Measurements from ENCODE around the gene P2RX4. TPM values are rescaled to one million over a fixed set of nuclear protein-coding genes. Genes with fewer than 3 reads are reported as not detected.

The P2RX4 gene
- total and polyA plus RNA-seq, 2 of the 8 experiments (the other 6 are each of a cell fraction or from before 2014, with no cell fraction given), result 9.5 to 12.2 TPM

DNA sequence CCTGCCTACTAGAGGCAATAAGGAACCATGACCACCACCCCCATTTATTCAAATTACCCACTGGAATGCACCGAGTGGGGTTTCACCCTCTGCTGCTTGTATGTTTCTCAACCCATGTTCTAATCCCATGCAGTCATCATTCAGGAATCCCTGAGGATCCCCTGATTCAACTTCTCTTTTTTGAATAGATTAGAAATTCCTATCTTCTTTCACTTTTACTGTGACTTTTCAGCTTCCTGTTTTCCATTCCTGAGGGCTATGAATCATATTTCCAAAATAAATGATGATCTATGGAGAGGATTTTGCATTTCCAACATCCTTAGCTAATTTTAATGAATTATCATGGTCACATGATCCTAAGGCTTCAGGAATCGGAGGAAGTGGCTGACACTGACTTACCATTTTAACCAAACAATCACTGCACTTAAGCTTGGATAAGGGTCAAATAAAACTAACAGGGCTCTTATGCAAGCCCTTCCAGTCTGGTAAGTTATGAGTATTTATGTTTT is 19.4 kb upstream of the P2RX4 start:
- Histone ChIP-seq H3K4ac (replicated peaks; ENCODE audit: insufficient read length, low read depth, low read length) (no peak overlapping the region), H2BK5ac (ENCODE audit: low read depth, low read length) (no peak overlapping the region), H3K27me3 (replicated peaks in 1 of 4; ENCODE audit: control insufficient read depth in 3 of 4, extremely low read depth in 1 of 4, insufficient read depth in 3 of 4, low read length in 3 of 4) (no peaks in the 10 kb centered on the region), H2AK5ac (ENCODE audit: low read depth, low read length) (no peak overlapping the region), H2AFZ (ENCODE audit: low read length) (no peak overlapping the region), H3K56ac (replicated peaks; ENCODE audit: insufficient read length, low read depth, low read length) (no peak overlapping the region), H3K4me3 (ENCODE audit: extremely low read depth in 1 of 4, insufficient read depth in 2 of 4, low read depth in 3 of 4, low read length in 4 of 4) (no peak overlapping the region), H3K4me2 (ENCODE audit: insufficient read depth in 1 of 2, low read depth in 2 of 2, low read length in 2 of 2) (no peak overlapping the region), H3K9ac (replicated peaks in 1 of 4; ENCODE audit: extremely low read depth in 1 of 4, low read depth in 3 of 4, low read length in 3 of 4) (no peak overlapping the region), H3K23ac (ENCODE audit: insufficient read length) (no peak overlapping the region), H3K79me1 (ENCODE audit: low read depth, low read length) (no peaks in the 10 kb centered on the region), H2BK120ac (replicated peaks; ENCODE audit: low read depth, low read length) (no peak overlapping the region), H3K9me3 (ENCODE audit: insufficient read depth in 2 of 2, low read depth in 1 of 2, low read length in 1 of 2) (no peaks in the 10 kb centered on the region), H3K27ac (ENCODE audit: low read depth, low read length) (no peak overlapping the region), H3K14ac (ENCODE audit: insufficient read length) (no peak overlapping the region), H4K5ac (ENCODE audit: insufficient read length, low read depth, low read length) (no peak overlapping the region), H4K20me1 (replicated peaks in 1 of 2; ENCODE audit: control insufficient read depth in 1 of 2, insufficient read depth in 2 of 2, low read length in 2 of 2) (no peaks in the 10 kb centered on the region), H2BK20ac (ENCODE audit: low read length) (no peak overlapping the region), H3K18ac (ENCODE audit: extremely low read depth, low read length) (no peak overlapping the region), H2BK15ac (ENCODE audit: low read length) (no peak overlapping the region), H3K36me3 (ENCODE audit: control insufficient read depth in 2 of 4, insufficient read depth in 4 of 4, low read length in 3 of 4) (no peaks in the 10 kb centered on the region), H3K23me2 (ENCODE audit: low read depth, low read length) (no peaks in the 10 kb centered on the region), H4K8ac (ENCODE audit: extremely low read depth, insufficient read depth, low read length) (no peak overlapping the region), H3K4me1 (replicated peaks in 1 of 4; ENCODE audit: control insufficient read depth in 3 of 4, insufficient read depth in 4 of 4, low read length in 3 of 4) (no peaks in the 10 kb centered on the region), H4K91ac (replicated peaks; ENCODE audit: insufficient read length, low read length) (no peak overlapping the region), H2BK12ac (ENCODE audit: low read depth, low read length) (no peak overlapping the region), H3K79me2 (ENCODE audit: control insufficient read depth in 1 of 2, insufficient read depth in 2 of 2, low read length in 2 of 2) (no peaks in the 10 kb centered on the region)
- DNase-seq (ENCODE audit: low read depth in 1 of 2, low spot score in 2 of 2) (no peak), FAIRE-seq (no peak)
- ChIA-PET CTCF (ENCODE audit: partially characterized antibody) (interaction anchor here (0.6 to 1.6 kb wide), 6 partner anchors 10 to 914 kb away, joined by 3 read pairs; no protein-coding TSS in a partner anchor), POLR2A (ENCODE audit: partially characterized antibody) (no interaction called here)
- TF ChIP-seq RXRA (IDR thresholded peaks at IDR 0.05; ENCODE audit: insufficient read depth, low read depth, low read length) (no peak), POLR2AphosphoS5 (IDR thresholded peaks at IDR 0.05; ENCODE audit: low read depth, low read length) (no peak), JUND (IDR thresholded peaks at IDR 0.05; ENCODE audit: low read length) (peak; percentile 44; the same call in 1 of the 2 replicates)
- 88% methylated on average over 2 of the region's 2 CpGs; no CpG with 5 or more reads in 1 of the 2 experiments for WGBS, 2 experiments (ENCODE audit: extremely low coverage in 1 of 2, insufficient coverage in 1 of 2, insufficient read length in 1 of 2, insufficient replicate concordance in 2 of 2, low coverage in 1 of 2, low lambda C conversion rate in 2 of 2, missing lambda C conversion rate in 1 of 2)
